ENCODE measurements around the gene DCUN1D3.
"Not testable (repeated sequence)": the region's sequence is repeated elsewhere in the genome, so short reads cannot be mapped to it uniquely, and the experiment has no call there.

The DCUN1D3 gene

DNA sequence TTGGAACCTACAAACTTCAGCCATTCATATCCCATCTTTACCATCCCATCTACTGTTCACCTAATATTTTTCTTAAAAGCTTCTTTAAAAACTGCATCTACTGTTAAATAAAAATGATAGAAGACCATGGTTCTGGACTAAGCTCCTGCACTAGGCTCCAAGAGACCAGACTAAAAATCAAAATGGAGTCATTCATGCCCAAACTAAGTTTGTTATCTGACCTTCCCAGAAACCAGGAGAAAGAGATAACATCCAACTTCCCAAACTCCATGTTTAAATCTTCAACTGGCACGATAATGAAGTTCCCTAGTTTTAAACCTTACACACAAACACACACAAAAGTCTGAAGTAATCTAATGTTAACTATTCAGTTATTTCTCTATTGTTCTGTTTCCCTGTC lies 13.8 kb downstream of the DCUN1D3 start:
- DNase-seq = no peak

DNA sequence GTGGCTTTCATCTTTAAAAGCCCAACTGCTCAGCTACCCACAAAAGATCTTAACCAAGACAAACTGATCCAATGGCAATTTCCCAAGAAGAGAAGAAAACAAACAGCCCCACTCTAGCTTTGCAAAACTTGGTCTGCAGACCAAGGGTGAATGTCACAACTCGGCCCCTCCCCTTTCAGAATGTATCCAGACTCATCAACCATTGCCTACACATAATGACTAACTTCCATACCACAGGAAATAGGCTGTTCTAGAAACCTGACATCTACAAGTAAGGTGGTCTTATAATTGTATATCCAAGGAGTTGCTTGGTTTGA lies 16.0 kb downstream of the DCUN1D3 start:
- DNase-seq = no peak

DNA sequence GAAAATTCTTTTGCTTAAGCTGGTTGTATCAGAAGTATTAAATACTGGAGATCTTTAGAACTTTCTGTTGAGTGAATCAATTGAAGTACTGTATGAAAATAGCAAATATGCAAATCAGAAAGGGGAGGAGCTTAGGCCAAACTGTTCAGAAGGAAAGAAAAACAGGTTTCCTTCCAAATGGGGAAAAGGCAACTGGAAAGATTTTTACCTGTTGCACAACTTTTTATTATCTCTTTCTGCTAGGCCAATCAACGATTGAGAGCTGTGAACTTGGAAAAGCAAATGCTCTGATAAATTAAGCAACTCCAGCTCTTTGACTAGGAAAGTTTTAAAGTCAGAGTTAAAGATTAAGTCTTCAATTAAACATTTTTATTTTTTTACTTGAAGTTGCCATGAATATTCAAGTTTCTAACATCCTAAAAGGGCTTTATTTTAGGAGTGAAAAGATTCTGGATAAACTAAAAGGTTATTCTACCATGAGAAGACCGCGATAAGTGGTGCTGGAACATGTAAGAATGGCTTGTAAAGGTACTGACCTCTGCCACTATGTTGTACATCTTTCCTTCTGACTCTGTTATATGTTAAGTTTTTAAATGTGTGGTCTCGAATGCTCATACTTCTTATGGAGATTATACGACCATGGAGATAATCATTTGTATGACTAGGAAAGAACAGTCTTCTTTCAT lies 16.5 kb downstream of the DCUN1D3 start:
- no peak for DNase-seq

DNA sequence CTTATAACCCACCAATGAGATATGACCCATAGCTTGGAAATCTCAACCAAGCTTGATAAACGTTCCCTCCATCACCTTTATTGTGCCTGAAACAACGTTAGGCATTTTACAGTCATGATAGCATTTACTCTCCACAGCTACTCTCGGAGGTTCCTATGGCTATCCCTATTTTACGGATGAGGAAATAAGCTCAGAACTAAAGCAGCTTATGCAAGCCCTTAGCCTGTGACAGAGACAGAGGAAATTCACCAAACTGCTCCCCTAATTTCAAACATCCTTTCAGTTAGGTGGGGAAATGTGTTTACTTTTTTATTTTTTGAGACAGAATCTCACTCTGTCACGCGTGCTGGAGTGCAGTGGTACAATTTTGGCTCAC lies 18.7 kb downstream of the DCUN1D3 start:
- DNase-seq = no peak

DNA sequence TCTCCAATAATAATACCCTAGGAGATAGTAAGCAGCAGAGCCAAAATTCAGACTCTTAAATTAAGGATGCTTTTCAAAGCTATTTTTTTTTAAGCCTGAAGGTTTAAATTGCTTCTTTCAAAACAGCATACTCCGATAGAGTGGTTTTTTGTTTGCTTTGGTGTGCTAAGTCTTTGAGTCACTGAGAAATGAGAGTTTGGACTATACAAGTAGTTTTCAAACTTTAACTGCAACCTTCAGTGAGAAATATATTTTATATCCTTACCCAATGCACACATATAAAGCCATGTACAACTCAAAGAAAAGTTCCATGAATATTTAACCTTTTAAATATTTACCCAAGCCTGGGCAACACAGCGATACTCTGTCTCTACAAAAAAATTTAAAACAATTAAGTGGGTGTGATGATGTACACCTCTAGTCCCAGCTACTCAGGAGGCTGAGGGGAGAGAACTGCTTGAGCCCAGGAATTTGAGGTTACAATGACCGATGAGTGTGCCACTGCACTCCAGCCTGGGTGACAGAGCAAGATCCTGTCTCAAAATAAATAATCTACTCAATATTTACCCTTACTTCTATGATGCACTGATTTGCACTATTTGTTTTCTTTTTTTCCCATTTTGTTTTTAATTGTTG lies 19.2 kb downstream of the DCUN1D3 start:
- no peak for DNase-seq

DNA sequence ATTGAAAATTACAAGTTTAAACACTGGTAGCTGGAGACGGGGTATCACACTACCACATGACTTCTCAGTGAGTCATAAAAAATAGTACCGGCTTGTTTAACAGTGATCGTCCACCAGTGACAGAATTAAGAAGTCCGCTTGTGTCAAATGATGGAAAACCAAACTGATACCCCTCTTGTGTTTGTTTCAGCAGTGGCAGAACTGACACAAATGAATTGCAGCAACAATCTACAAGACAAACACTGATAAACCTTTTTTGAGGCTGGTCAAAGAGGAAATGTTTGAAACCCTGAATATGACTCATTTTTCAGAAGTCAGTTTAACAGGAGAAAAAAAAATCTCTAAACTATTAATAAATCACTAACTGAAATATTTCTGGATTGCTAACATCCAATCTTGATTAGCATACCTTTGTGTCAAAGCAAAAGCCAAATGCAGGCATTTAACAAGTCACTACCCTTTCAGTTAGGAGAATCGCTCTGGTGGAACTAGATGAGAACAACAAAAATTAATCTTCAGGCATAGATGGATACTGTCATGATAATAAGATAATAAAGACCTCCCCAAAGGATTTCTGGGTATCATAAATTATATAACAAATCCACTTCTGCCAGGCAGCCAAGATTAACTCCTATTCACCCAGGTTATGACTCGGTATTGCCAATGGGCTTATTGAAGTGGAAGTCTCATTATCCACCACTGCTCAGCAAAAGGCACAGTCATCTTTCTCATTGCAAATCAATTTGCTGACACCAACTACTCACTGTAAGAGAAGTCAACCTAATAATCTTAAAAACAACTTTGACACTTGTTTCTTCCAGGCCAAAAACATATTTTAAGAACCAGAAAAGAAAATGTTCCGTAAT lies 20.8 kb downstream of the DCUN1D3 start:
- no peak for DNase-seq

DNA sequence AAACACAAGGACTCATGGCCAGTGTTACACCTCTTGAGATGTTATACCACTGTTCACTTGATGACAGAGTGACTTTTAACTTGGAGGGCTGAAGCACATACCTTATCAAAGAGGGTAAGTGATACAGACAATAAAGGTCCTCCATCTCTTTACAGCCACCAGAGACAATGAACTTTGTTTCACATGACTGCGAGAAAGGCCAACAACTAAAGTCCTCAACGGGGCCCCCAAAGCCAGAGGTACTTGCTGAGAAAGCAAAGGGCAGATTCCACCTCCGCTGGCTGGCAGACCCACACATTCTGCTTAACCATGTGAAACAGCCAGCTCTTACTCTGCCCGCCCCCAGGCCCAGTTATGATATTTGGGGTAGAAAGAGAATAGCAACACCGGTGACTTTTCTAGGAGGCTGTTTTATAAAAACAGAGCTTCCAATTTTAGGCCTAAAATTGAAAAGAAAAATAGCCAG lies 21.4 kb downstream of the DCUN1D3 start:
- no peak for DNase-seq

DNA sequence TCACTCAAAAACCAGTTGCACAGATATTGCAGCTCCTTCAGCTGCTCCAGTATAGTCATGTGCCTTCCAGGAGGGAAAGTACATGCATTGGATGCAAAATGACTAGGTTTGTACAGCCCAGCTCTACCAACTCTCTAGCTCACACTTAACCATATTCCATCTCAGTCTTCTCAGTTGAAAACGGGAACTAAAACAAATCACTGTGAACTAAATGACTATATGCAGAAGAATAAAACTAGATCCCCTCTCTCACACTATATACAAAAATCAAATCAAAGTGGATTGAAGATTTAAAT lies 24.9 kb downstream of the DCUN1D3 start:
- no peak for DNase-seq

DNA sequence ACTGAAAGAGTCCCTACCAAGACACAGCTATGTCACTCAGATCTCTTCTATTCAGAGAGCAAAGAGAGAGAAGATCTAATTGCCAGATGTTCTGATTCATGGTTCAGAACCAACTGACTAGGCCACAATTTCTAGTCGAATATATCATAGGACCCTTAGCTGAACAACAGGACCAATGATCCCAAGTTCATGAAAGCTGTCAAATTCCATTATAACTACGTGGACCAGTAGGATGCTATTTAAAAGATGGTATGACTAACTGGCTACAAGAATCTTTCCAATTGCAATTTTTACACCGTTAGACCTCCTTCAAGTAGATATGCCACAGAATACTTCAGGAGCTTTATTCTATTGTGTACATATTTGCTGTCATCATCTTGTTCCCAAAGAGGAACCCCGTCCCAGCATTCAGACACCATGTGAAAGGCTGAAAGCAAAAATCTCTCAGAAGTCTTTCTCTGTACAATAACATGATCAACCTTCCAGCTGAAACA lies 26.0 kb downstream of the DCUN1D3 start:
- DNase-seq = no peak

DNA sequence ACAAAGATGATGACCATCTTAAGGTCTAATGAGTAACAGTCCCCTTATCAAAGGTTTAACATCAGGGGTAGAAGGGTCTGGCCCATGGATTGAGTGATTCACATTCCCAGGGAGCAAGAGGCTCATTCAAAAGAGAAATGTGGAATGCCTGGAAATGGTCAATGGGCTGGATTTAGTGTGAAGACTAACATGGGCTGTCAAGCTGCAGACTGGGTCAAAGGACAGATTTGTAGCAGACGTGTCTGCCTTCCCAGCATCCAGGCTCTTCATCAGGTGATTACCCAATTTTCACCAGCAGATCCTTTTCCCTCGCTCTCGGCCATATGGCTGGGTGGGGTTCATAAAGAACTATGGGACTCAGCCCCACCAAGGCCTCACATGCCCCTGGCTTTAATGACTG lies 26.8 kb downstream of the DCUN1D3 start:
- DNase-seq = no peak

DNA sequence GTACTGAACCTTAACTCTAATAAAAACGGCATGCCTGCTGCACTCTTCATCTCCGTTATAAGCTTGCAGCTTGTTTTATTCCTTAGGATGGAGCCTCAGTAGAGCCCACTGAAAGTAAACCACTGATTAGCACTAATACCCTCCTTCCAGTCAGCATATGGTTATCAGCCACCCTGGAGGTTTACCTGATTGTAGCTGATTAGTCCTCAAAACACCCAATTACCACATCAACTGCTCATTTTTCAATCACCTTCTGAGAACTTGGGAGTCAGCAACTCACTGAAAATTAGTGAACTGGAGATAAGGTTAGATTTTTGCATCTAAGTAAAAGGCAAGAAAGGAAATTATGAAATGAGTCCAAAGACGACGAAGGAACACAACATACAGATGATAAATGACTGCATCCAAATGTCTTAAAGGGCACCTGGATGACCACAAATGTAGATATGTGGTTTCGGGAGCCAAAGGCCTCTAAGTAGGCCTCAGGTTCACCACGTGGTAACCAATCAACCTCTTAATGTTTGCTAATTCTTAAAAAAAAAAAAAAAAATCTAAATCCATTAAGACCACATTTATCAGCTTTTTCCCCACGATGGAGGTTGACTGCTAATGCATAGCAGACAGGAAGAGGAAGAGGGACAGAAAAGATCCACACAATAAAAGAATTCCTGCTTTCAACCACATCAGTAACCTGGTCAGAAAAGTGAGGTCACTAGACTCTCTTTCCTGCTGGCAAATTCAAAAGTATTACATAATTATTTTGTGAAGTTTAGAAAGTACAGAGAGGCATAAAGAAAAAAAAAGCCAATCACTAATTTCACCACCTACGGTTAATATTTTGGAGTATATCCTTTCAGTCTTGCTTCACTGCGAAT lies 28.0 kb downstream of the DCUN1D3 start:
- no peak for DNase-seq

DNA sequence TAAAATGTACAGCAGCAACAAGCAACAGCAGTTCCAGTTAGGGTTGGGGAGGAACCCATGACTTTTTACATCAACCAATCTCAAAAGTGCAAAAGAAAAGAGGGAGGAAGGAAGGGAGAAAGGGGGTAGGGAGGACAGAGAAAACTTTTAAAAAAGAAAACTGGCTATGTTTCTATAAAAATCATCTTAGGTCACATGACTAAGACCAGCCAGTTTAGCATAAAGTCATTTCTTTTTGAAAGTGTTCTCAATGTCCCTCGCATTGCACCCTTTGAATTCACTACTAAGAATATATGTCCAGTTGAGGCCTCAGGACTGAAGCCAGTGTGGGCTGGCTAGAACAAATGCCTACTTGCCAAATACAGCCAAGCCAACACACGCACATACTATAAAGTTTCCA lies 28.9 kb downstream of the DCUN1D3 start:
- DNase-seq = no peak

DNA sequence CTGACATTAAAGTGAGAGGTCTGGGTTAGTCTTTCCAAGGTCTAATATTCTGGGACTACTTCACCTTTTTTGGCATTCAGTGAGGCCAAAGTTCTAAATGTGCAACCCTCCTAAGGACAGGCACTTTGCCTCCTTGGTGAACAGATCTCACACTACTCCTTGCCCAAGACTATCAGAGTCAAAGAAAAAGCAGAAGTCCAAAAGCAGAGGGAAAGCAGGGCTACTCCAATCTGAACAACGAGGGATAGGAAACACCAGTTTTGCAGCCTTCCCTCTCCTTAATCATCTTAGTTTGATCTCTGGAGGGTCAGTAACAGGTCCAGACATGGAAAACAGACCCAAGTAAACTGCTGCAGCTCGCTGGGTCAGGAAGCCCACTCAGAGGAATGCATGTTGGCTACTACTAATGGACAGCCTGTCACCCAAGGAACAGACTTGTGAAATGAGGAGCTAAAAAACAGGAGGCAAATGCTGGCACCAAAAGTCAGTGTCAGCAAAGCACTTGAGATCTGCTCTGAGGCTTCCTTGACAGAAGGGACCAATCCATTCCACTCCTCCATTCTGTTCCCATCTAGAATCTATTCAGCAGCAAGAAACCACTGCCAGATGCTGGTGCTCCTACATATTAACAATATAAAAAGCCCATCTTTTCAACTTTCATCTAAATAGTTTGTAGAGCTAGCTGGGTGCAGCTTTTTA lies 29.9 kb downstream of the DCUN1D3 start:
- no peak for DNase-seq

DNA sequence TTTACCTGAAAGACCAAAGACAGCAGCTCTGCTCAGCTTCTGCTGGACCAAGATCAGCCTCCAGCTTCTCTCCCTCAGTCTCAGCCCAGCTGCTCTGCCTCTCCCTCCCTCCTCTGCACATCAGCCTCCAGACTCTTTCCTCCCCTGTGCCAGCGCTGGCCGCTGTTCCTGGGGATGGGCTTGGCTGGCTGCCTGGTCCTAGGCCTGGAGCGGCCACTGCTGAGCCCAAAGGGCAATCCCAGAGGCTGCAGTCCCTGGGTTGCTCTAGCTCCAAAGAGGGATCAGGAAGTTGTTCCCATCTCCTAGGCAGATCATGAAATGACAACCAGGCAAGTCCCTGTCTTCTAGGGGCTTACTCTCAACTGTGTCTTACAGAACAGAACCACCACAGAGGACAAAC lies 31.3 kb downstream of the DCUN1D3 start:
- DNase-seq = no peak

DNA sequence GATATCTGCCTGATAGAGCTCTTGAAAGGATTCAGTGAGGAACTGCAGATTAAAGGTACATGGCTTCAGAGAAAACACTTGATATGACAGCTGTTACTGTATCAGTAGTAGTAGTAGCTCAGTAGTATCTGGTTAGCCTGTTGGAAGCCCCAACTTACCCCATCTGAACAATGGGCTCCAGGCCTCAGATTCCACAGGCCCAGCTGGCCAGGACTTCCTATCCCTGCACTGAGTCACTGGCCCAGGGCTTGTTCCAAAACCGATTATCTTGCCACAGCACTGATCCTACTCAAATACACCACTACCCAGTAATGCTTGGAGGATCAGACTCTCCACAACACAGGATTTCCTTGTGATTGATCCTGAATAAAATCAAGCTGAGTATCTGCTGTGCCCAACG lies 32.6 kb downstream of the DCUN1D3 start:
- DNase-seq = no peak

DNA sequence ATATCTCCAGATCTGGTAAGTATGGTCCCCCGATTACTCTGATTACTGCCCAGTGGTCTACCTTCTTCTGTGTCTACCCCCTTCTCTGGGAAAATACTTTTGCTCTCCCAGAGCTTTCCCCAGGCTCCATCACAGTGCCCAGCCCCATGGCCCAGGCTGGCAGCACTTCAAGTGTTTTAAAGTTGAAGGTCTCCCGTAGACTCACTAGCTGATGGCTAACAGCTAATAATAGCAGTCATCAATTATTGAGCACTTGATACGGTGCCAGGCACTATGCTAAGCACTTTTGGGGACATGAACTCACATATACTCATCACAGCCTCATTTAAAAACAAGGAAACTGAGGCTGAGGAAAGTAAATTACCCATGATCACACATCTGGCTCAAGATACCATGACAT lies 33.4 kb downstream of the DCUN1D3 start:
- DNase-seq = no peak

DNA sequence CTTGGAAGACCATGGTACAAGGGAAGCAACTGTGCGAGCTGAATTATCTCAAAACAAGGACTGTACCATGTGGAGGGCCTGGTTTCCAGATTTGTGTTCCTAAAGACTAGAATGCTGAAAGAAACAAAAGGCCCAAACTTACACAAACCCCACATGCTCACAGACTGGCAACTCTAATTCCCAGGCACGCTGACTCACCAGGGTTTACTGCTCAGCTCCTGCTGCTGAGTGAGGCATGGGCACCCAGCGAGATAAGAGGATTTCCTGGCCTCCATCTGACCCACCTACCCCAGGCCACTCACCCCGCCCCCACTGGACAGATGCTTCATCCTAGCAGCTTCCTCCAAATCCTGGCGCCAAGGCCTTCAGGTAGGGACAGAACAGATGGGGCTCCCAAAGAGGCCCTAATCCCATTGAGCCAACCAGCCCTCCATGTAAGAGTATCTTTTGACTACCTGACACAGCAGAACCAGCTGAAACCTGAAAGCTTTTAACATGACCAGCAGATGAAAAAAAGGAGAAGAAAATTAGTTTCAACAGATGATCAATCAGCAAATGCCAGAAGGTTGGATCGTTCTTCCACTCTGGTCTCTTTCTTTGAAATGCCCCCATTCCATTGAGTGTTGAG lies 33.9 kb downstream of the DCUN1D3 start:
- DNase-seq = no peak

DNA sequence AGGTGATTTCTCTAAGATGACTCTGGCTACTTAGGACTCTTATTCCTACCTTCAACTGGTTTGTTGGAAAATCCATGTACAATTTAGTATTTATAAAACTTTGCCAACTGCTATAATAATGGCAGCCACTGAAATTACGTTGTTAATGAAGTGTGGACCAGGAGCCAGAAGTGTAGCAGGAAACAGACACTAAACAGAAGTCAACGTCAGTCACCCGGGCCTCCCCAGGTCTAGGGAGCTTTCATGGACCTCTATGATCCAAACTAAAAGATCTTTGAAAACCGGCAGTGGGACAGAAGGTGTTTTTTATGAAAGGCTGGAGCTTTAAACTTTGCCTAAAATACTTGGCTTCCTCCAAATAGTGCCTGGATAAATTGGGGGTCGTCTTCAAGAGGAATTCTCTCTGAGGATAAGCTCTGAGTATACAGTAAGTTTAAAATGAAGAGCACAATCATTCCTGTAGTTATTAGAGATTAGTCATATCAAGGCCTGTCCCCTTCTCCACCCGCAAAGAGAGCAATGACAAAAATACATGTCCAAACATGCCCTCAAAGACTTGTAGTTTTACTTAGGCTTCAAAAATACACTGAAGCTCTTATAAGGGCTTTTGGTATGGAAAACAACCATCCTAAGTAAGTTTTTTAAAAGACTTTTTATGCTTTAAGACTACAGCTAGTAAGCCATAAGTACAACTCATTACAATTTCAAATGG lies 34.6 kb downstream of the DCUN1D3 start:
- no peak for DNase-seq

DNA sequence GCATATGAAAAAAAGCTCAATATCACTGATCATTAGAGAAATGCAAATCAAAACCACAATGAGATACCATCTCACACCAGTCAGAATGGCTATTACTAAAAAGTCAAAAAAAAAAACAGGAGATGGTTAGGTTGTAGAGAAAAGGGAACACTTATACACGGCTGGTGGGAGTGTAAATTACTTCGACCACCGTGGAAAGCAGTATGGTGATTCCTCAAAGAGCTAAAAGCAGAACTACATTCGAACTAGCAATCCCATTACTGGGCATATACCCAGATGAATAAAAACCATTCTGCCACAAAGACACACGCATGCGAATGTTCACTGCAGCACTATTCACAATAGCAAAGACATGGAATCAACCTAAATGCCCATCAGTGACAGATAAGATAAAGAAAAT lies 35.8 kb downstream of the DCUN1D3 start:
- DNase-seq = not testable (repeated sequence)

DNA sequence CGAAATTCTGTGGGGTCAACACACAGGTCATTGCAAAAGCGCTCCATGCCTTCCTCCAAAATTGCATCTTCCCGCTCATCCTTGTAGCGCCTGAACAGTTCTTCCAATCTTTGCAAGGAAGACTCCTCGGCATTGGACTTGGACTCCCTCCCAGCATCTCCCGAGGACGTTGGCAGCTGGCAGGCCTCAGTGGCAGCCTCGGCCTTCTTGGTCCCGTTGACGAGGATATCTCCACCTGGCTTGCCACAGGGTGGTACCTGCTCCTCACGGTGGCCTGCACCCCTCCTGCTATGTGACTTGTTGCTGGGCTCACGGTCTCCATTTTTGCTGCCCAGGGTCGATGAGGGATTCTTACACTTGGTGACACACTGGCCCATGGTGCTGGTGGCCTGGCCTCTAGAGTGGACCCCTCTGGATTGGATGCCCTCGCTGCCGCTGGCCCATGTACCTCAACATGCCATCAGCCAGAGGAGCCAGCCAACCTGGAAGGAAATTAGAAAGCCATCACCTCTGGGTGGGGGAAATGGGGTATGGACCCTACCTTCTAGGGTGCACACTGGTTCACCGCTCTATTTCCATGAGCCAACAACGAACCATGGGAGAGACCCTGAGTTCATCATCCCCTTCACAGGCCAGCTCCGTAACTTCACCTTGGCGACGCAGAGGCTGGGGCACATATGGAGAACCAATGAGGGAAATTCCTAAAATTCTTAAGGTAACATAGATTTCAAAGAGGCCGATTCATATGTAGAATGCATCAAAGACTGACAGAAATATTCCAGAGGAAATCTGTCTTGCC lies 37.8 kb downstream of the DCUN1D3 start:
- no peak for DNase-seq

Data from activated CD8-positive, alpha-beta memory T cell treated with anti-CD3 and anti-CD28 coated beads for 24 hours (primary cell).